CD8-positive, alpha-beta memory T cell (primary cell): ENCODE data around the gene HAUS2. TPM values are rescaled to one million over a fixed set of nuclear protein-coding genes. Genes with fewer than 3 reads are reported as not detected.

Source experiments
- CTCF ChIA-PET: fragments of 350-600 bp; sonication (Branson Sonifier 250); formaldehyde crosslinking; loops from one replicate; lab custom pipeline; 2021; ENCODE audit warnings: antibody characterized with exemption; lab: Charles Lee
- POLR2A ChIA-PET: fragments of 350-600 bp; sonication (Branson Sonifier 250); formaldehyde crosslinking; loops from one replicate; lab custom pipeline; 2021; ENCODE audit warnings: antibody characterized with exemption; lab: Charles Lee
- DNase-seq, 5 donors: peaks; one replicate each; pipeline versions ENCODE4 v3.0.0 to v3.0.0-alpha.2; 2020 to 2022; ENCODE audit warnings: mixed read lengths in 1 of 5
- H3K27ac ChIP-seq: one replicate; pipeline ENCODE4 v1.7.0; 2013; ENCODE audit warnings: low read depth, mild to moderate bottlenecking, low read length, moderate library complexity
- H3K27me3 ChIP-seq: 2 replicates; pipeline ENCODE4 v1.7.0; 2013; ENCODE audit warnings: low read length, mild to moderate bottlenecking; ENCODE audit not compliant: insufficient read depth, poor library complexity, severe bottlenecking
- H3K36me3 ChIP-seq: 2 replicates; pipeline ENCODE4 v1.7.0; 2013; ENCODE audit warnings: mild to moderate bottlenecking, low read length, moderate library complexity; ENCODE audit not compliant: insufficient read depth
- H3K4me1 ChIP-seq: 2 replicates; pipeline ENCODE4 v1.7.0; 2013; ENCODE audit warnings: mild to moderate bottlenecking, low read length, moderate library complexity; ENCODE audit not compliant: insufficient read depth
- H3K4me3 ChIP-seq: 2 replicates; pipeline ENCODE4 v1.7.0; 2013; ENCODE audit warnings: mild to moderate bottlenecking, low read length
- H3K9me3 ChIP-seq: 2 replicates; pipeline ENCODE4 v1.7.0; 2013; ENCODE audit warnings: mild to moderate bottlenecking, low read length
- H3K27ac Mint-ChIP-seq, 8 donors: one replicate each; pipeline ENCODE4 v1.8.0; 2020 to 2021; ENCODE audit warnings: mixed read lengths in 8 of 8, mild to moderate bottlenecking in 6 of 8, inconsistent platforms in 3 of 8, moderate library complexity in 3 of 8
- H3K27me3 Mint-ChIP-seq, 2 donors: one replicate each; pipeline ENCODE4 v1.8.0; 2020 to 2021; ENCODE audit warnings: mixed read lengths in 2 of 2, mild to moderate bottlenecking in 1 of 2, moderate library complexity in 1 of 2
- H3K36me3 Mint-ChIP-seq, 3 donors: one replicate each; pipeline ENCODE4 v1.8.0; 2020 to 2021; ENCODE audit warnings: mixed read lengths in 3 of 3, inconsistent platforms in 1 of 3, mild to moderate bottlenecking in 1 of 3
- H3K4me1 Mint-ChIP-seq, 3 donors: one replicate each; pipeline ENCODE4 v1.8.0; 2020 to 2021; ENCODE audit warnings: mixed read lengths in 3 of 3, inconsistent platforms in 1 of 3, mild to moderate bottlenecking in 1 of 3
- H3K4me3 Mint-ChIP-seq, 7 donors: one replicate each; pipeline ENCODE4 v1.8.0; 2020 to 2021; ENCODE audit warnings: mixed read lengths in 7 of 7, mild to moderate bottlenecking in 6 of 7, moderate library complexity in 4 of 7, inconsistent platforms in 2 of 7
- H3K9me3 Mint-ChIP-seq, 5 donors: one replicate each; pipeline ENCODE4 v1.8.0; 2020 to 2022; ENCODE audit warnings: mixed read lengths in 5 of 5, mild to moderate bottlenecking in 3 of 5, moderate library complexity in 2 of 5, inconsistent platforms in 1 of 5
- polyA plus RNA-seq: library from polyadenylated mRNA; unstranded; fragments of 300-500 nt; fragmentation: Illumina TruSeq; gene quantifications from one replicate; pipeline ENCODE4 v1.2.3, GENCODE V29; 2021
- total RNA-seq, 2 experiments: library from RNA; stranded (reverse); gene quantifications; one replicate each; pipeline ENCODE4 v1.2.3, GENCODE V29; 2021

HAUS2 gene
- total RNA-seq (10 to 100 TPM; 56.7 to 56.8 TPM), polyA plus RNA-seq (33.4 TPM)

GRCh38 chr15:42548249-42549031, at the start of gene HAUS2, which contains the start of gene LRRC57:
HAUS2 (plus strand) TSS chr15:42548838; CDS start chr15:42548873, 35 bp downstream.
LRRC57 (minus strand) TSS chr15:42548793; CDS start chr15:42548434, 359 bp downstream.
- peak; percentile 80 to 89 (median 87) for DNase-seq
- CTCF ChIA-PET = interaction anchor here (0.8 to 1.3 kb wide), 5 partner anchors 12 to 101 kb away, joined by 3 to 4 read pairs (median 3); partner anchors contain the start of gene ZNF106

GRCh38 chr15:42499858-42500609, 48.6 kb upstream of the HAUS2 start:
- peaks cover 48 to 73% (median 59%) of the 10 kb centered on the region in 3 donors for H3K4me1 Mint-ChIP-seq

More at GRCh38 chr15:42548249-42549031, at the start of gene HAUS2, which contains the start of gene LRRC57:
- H3K27me3 Mint-ChIP-seq = no peaks in the 10 kb centered on the region
- H3K27ac Mint-ChIP-seq = peak within 1 kb of the TSS; percentile 84 to 99 (median 95)
- H3K9me3 ChIP-seq = no peaks in the 10 kb centered on the region
- H3K27ac ChIP-seq = peak within 1 kb of the TSS; percentile 99
- peaks cover 6% of the 10 kb centered on the region for H3K36me3 ChIP-seq
- peaks cover 49 to 69% (median 69%) of the 10 kb centered on the region in 3 donors for H3K4me1 Mint-ChIP-seq
- no peaks in the 10 kb centered on the region for H3K9me3 Mint-ChIP-seq
- peaks cover 33% of the 10 kb centered on the region for H3K4me1 ChIP-seq
- no peaks in the 10 kb centered on the region for H3K27me3 ChIP-seq
- H3K4me3 Mint-ChIP-seq = peak within 1 kb of the TSS; percentile 92 to 99 (median 96)
- POLR2A ChIA-PET = interaction anchor here (0.6 to 3.0 kb wide), 8 partner anchors 8 to 57 kb away, joined by 3 to 18 read pairs (median 4); partner anchors contain the start of genes SNAP23, STARD9 and ZNF106
- H3K36me3 Mint-ChIP-seq = peaks cover 0 to 46% (median 4%) of the 10 kb centered on the region in 3 donors
- peak within 1 kb of the TSS; percentile 100 for H3K4me3 ChIP-seq

DNA sequence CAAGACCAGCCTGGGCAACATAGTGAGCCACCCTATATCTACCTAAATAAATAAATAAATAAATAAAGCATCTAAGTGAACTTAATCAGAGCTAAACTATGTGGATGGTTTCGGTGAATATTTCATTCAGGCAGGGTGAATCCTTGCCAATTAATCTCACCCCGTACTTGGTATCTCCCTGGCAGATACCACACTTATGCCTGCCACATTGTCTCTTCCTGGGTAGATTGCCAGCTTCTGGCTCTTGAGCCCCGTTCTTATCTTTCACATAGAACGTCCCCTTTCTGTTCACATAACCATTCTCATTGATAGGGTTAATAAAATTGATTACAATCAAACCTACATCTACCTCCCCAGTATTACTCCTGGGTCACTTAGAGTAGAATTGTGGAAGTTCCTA, 46.2 kb upstream of the HAUS2 start:
- no peak for DNase-seq
- POLR2A ChIA-PET = no interaction called here
- no peaks in the 10 kb centered on the region for H3K4me1 ChIP-seq
- no peaks in the 10 kb centered on the region for H3K9me3 Mint-ChIP-seq
- H3K27me3 ChIP-seq = no peaks in the 10 kb centered on the region
- H3K9me3 ChIP-seq = no peaks in the 10 kb centered on the region
- H3K27me3 Mint-ChIP-seq = no peaks in the 10 kb centered on the region
- H3K4me3 Mint-ChIP-seq = no peak overlapping the region
- CTCF ChIA-PET = no interaction called here
- H3K36me3 ChIP-seq = no peaks in the 10 kb centered on the region
- H3K4me3 ChIP-seq = no peak overlapping the region
- no peak overlapping the region for H3K27ac ChIP-seq
- H3K4me1 Mint-ChIP-seq = peaks cover 30 to 55% (median 39%) of the 10 kb centered on the region in 3 donors
- peaks cover 0 to 26% (median 0%) of the 10 kb centered on the region in 3 donors for H3K36me3 Mint-ChIP-seq
- no peak overlapping the region for H3K27ac Mint-ChIP-seq

More at GRCh38 chr15:42499858-42500609, 48.6 kb upstream of the HAUS2 start:
- CTCF ChIA-PET = interaction anchor here (1.3 kb wide), 1 partner anchor 81 kb away, joined by 4 read pairs; no protein-coding TSS in a partner anchor
- Histone ChIP-seq H3K27me3 (no peaks in the 10 kb centered on the region), H3K36me3 (no peaks in the 10 kb centered on the region), H3K4me1 (peaks cover 12% of the 10 kb centered on the region), H3K4me3 (no peak overlapping the region), H3K27ac (peak overlapping the region; percentile 54), H3K9me3 (no peaks in the 10 kb centered on the region)
- Mint-ChIP-seq H3K36me3 (peaks cover 0 to 31% (median 0%) of the 10 kb centered on the region in 3 donors), H3K27ac (peak overlapping the region in 2 of 8 donors; percentile 23 to 26), H3K9me3 (no peaks in the 10 kb centered on the region), H3K4me3 (no peak overlapping the region), H3K27me3 (no peaks in the 10 kb centered on the region)
- POLR2A ChIA-PET = interaction anchor here (1.4 kb wide), 1 partner anchor 9 kb away, joined by 5 read pairs; the partner anchor contains the start of gene ZNF106
- no peak for DNase-seq

GRCh38 chr15:42503825-42504224, 44.8 kb upstream of the HAUS2 start:
- Histone ChIP-seq H3K9me3 (no peaks in the 10 kb centered on the region), H3K4me3 (no peak overlapping the region), H3K4me1 (no peaks in the 10 kb centered on the region), H3K36me3 (peaks cover 7% of the 10 kb centered on the region), H3K27ac (no peak overlapping the region), H3K27me3 (no peaks in the 10 kb centered on the region)
- H3K4me3 Mint-ChIP-seq = no peak overlapping the region
- peaks cover 0 to 35% (median 0%) of the 10 kb centered on the region in 3 donors for H3K36me3 Mint-ChIP-seq
- POLR2A ChIA-PET = no interaction called here
- H3K4me1 Mint-ChIP-seq = peaks cover 21 to 48% (median 38%) of the 10 kb centered on the region in 3 donors
- peaks cover 0 to 1% of the 10 kb centered on the region in 2 donors for H3K27me3 Mint-ChIP-seq
- DNase-seq = no peak
- no peaks in the 10 kb centered on the region for H3K9me3 Mint-ChIP-seq
- peak overlapping the region in 1 of 8 donors; percentile 6 for H3K27ac Mint-ChIP-seq
- CTCF ChIA-PET = no interaction called here

GRCh38 chr15:42504631-42505030, 44.0 kb upstream of the HAUS2 start:
- H3K4me1 Mint-ChIP-seq = peaks cover 19 to 44% (median 37%) of the 10 kb centered on the region in 3 donors
- H3K9me3 Mint-ChIP-seq = no peaks in the 10 kb centered on the region
- no peaks in the 10 kb centered on the region for H3K9me3 ChIP-seq
- H3K27me3 ChIP-seq = no peaks in the 10 kb centered on the region
- ChIA-PET POLR2A (no interaction called here), CTCF (no interaction called here)
- DNase-seq = no peak
- H3K4me3 Mint-ChIP-seq = no peak overlapping the region
- no peak overlapping the region for H3K27ac ChIP-seq
- H3K27ac Mint-ChIP-seq = no peak overlapping the region
- H3K4me3 ChIP-seq = no peak overlapping the region
- no peaks in the 10 kb centered on the region for H3K4me1 ChIP-seq
- peaks cover 7% of the 10 kb centered on the region for H3K36me3 ChIP-seq
- H3K36me3 Mint-ChIP-seq = peaks cover 0 to 31% (median 0%) of the 10 kb centered on the region in 3 donors
- H3K27me3 Mint-ChIP-seq = peaks cover 0 to 1% of the 10 kb centered on the region in 2 donors

DNA sequence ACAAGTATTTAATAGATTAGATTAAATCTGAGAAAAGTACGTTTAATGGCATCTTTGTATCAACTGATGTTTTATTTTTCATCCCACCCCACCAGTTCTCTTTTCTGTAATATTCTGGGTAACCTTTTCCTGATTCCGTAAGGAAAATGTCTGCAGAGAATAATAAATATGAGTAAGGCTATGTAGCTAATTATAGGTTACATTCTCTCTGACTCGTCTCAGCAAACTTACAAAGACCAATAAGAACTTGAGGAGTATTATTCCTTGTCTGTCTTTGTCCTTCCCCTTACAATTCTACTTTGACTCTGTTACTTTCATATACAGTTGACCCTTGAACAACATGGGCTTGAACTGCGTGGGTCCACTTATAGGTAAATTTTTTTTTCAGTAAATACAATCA, 41.1 kb upstream of the HAUS2 start:
- H3K4me1 ChIP-seq = no peaks in the 10 kb centered on the region
- peaks cover 7% of the 10 kb centered on the region for H3K36me3 ChIP-seq
- ChIA-PET POLR2A (no interaction called here), CTCF (interaction anchor here (1.6 kb wide), 1 partner anchor 36 kb away, joined by 4 read pairs; no protein-coding TSS in a partner anchor)
- H3K27ac Mint-ChIP-seq = no peak overlapping the region
- no peak overlapping the region for H3K27ac ChIP-seq
- H3K27me3 Mint-ChIP-seq = peaks cover 0 to 1% of the 10 kb centered on the region in 2 donors
- no peak overlapping the region for H3K4me3 Mint-ChIP-seq
- H3K9me3 ChIP-seq = no peaks in the 10 kb centered on the region
- no peak overlapping the region for H3K4me3 ChIP-seq
- no peaks in the 10 kb centered on the region for H3K27me3 ChIP-seq
- DNase-seq = no peak
- H3K9me3 Mint-ChIP-seq = no peaks in the 10 kb centered on the region
- H3K36me3 Mint-ChIP-seq = peaks cover 0 to 40% (median 0%) of the 10 kb centered on the region in 3 donors
- H3K4me1 Mint-ChIP-seq = peaks cover 11 to 33% (median 20%) of the 10 kb centered on the region in 3 donors

GRCh38 chr15:42508263-42508690, 40.4 kb upstream of the HAUS2 start:
- Mint-ChIP-seq H3K4me1 (peaks cover 11 to 27% (median 20%) of the 10 kb centered on the region in 3 donors), H3K27ac (peak overlapping the region in 1 of 8 donors; percentile 22), H3K36me3 (peaks cover 0 to 46% (median 0%) of the 10 kb centered on the region in 3 donors), H3K27me3 (peaks cover 0 to 1% of the 10 kb centered on the region in 2 donors), H3K4me3 (no peak overlapping the region), H3K9me3 (no peaks in the 10 kb centered on the region)
- DNase-seq = no peak
- no peaks in the 10 kb centered on the region for H3K9me3 ChIP-seq
- ChIA-PET POLR2A (no interaction called here), CTCF (no interaction called here)
- H3K36me3 ChIP-seq = peaks cover 7% of the 10 kb centered on the region
- H3K27ac ChIP-seq = peak overlapping the region; percentile 17
- no peaks in the 10 kb centered on the region for H3K4me1 ChIP-seq
- H3K4me3 ChIP-seq = no peak overlapping the region
- H3K27me3 ChIP-seq = no peaks in the 10 kb centered on the region
